GM12865 (cell line): Measurements from ENCODE around the gene PRCD.
A peak's percentile ranks its signal among the peaks of the same experiment; 100 is the strongest.

Experiments
- DNase-seq: peaks from one replicate; pipeline ENCODE4 v3.0.0; 2010; ENCODE audit warnings: low read depth
- H3K4me3 ChIP-seq: 2 replicates; pipeline ENCODE4 v1.5.1; 2011; ENCODE audit warnings: mild to moderate bottlenecking, low read depth, low read length, control low read depth
- CTCF ChIP-seq: IDR thresholded peaks from 2 replicates; pipeline ENCODE4 v1.5.1; 2011; ENCODE audit warnings: low read length, control low read depth, low read depth, inconsistent platforms; ENCODE audit not compliant: insufficient read depth; ENCODE audit errors: missing control alignments

The PRCD gene

GRCh38 chr17:76549215-76549518 lies 9.3 kb downstream of the PRCD start:
- no peak for DNase-seq
- no peak for TF ChIP-seq CTCF
- no peak overlapping the region for H3K4me3 ChIP-seq

- no peak for TF ChIP-seq CTCF
- DNase-seq = no peak
- H3K4me3 ChIP-seq = no peak overlapping the region; the same call in 1 of the 2 replicates
Measured at GRCh38 chr17:76549539-76549938, 9.7 kb downstream of the PRCD start.

- H3K4me3 ChIP-seq = no peak overlapping the region
- no peak for TF ChIP-seq CTCF
- DNase-seq = peak; percentile 12
Measured at GRCh38 chr17:76550712-76551615, 11.1 kb downstream of the PRCD start.

- no peak for TF ChIP-seq CTCF
- DNase-seq = no peak
- no peak overlapping the region for H3K4me3 ChIP-seq
Measured at GRCh38 chr17:76551685-76552084, 11.8 kb downstream of the PRCD start.

- H3K4me3 ChIP-seq = no peak overlapping the region
- TF ChIP-seq CTCF = no peak
- no peak for DNase-seq
Measured at GRCh38 chr17:76553178-76553908, 13.5 kb downstream of the PRCD start.

- TF ChIP-seq CTCF = no peak
- H3K4me3 ChIP-seq = no peak overlapping the region
- no peak for DNase-seq
Measured at GRCh38 chr17:76554131-76554530, 14.3 kb downstream of the PRCD start.
